H9 (cell line): Measurements from ENCODE around the gene CTSH. TPM values are rescaled to one million over a fixed set of nuclear protein-coding genes. Genes with fewer than 3 reads are reported as not detected.

Experiments used
- DNase-seq: peaks from one replicate; pipeline ENCODE4 v3.0.0-alpha.2; 2017
- H2AFZ ChIP-seq: one replicate; pipeline ENCODE4 v1.6.1; 2013; ENCODE audit warnings: mild to moderate bottlenecking, low read length, control low read depth, moderate library complexity
- H2AK5ac ChIP-seq: 2 replicates; pipeline ENCODE4 v1.6.1; 2013; ENCODE audit warnings: low read length, control low read depth, mixed read lengths; ENCODE audit not compliant: insufficient read length
- H2BK120ac ChIP-seq: one replicate; pipeline ENCODE4 v1.6.1; 2013; ENCODE audit warnings: low read depth, mild to moderate bottlenecking, low read length, control low read depth, inconsistent platforms; ENCODE audit not compliant: poor library complexity, severe bottlenecking
- H2BK12ac ChIP-seq: 2 replicates; pipeline ENCODE4 v1.6.1; 2013; ENCODE audit warnings: low read length, control low read depth, mixed read lengths, low read depth; ENCODE audit not compliant: insufficient read length
- H2BK15ac ChIP-seq: 2 replicates; pipeline ENCODE4 v1.6.1; 2013; ENCODE audit warnings: low read depth, low read length, control low read depth
- H2BK20ac ChIP-seq: one replicate; pipeline ENCODE4 v1.6.1; 2013; ENCODE audit warnings: low read depth, mild to moderate bottlenecking, low read length, control low read depth, inconsistent platforms; ENCODE audit not compliant: poor library complexity, severe bottlenecking
- H2BK5ac ChIP-seq: 2 replicates; pipeline ENCODE4 v1.6.1; 2013; ENCODE audit warnings: low read length, control low read depth, mixed read lengths; ENCODE audit not compliant: insufficient read length
- H3K14ac ChIP-seq: 2 replicates; pipeline ENCODE4 v1.6.1; 2013; ENCODE audit warnings: low read length, control low read depth; ENCODE audit not compliant: insufficient read depth
- H3K18ac ChIP-seq: 2 replicates; pipeline ENCODE4 v1.6.1; 2013; ENCODE audit warnings: low read depth, mild to moderate bottlenecking, mixed read lengths, low read length, control low read depth; ENCODE audit not compliant: insufficient read length
- H3K23ac ChIP-seq: 2 replicates; pipeline ENCODE4 v1.6.1; 2013; ENCODE audit warnings: low read length, control low read depth, mixed read lengths, low read depth; ENCODE audit not compliant: insufficient read length
- H3K23me2 ChIP-seq: 2 replicates; pipeline ENCODE4 v1.6.1; 2013; ENCODE audit warnings: low read depth, mild to moderate bottlenecking, mixed read lengths, low read length, control low read depth; ENCODE audit not compliant: insufficient read length, poor library complexity, severe bottlenecking
- H3K27ac ChIP-seq: 2 replicates; pipeline ENCODE4 v1.5.1; 2013; ENCODE audit warnings: low read length, control low read depth, mixed read lengths, low read depth; ENCODE audit not compliant: insufficient read length
- H3K27me3 ChIP-seq: 2 replicates; pipeline ENCODE4 v1.6.1; 2013; ENCODE audit warnings: low read length, control low read depth, inconsistent platforms; ENCODE audit not compliant: insufficient read depth
- H3K4ac ChIP-seq: 2 replicates; pipeline ENCODE4 v1.6.1; 2013; ENCODE audit warnings: low read depth, mild to moderate bottlenecking, control low read depth, inconsistent platforms, low read length, moderate library complexity
- H3K4me1 ChIP-seq: 2 replicates; pipeline ENCODE4 v1.6.1; 2013; ENCODE audit warnings: low read length, control low read depth, inconsistent platforms; ENCODE audit not compliant: insufficient read depth
- H3K4me2 ChIP-seq: 2 replicates; pipeline ENCODE4 v1.6.1; 2013; ENCODE audit warnings: low read length, control low read depth, mixed read lengths; ENCODE audit not compliant: insufficient read length, insufficient read depth
- H3K56ac ChIP-seq: 2 replicates; pipeline ENCODE4 v1.6.1; 2013; ENCODE audit warnings: low read depth, mild to moderate bottlenecking, mixed read lengths, low read length, control low read depth; ENCODE audit not compliant: insufficient read length
- H3K79me1 ChIP-seq: 2 replicates; pipeline ENCODE4 v1.6.1; 2013; ENCODE audit warnings: low read depth, mild to moderate bottlenecking, moderate library complexity, low read length, control low read depth, inconsistent platforms; ENCODE audit not compliant: insufficient read depth, poor library complexity, severe bottlenecking
- H3K79me2 ChIP-seq: 2 replicates; pipeline ENCODE4 v1.6.1; 2013; ENCODE audit warnings: low read length, control low read depth, inconsistent platforms; ENCODE audit not compliant: insufficient read depth
- H3K9ac ChIP-seq: 2 replicates; pipeline ENCODE4 v1.6.1; 2013; ENCODE audit warnings: low read length, control low read depth, mixed read lengths; ENCODE audit not compliant: insufficient read length; ENCODE audit errors: extremely low read depth
- H3K9me3 ChIP-seq: one replicate; pipeline ENCODE4 v1.6.1; 2013; ENCODE audit warnings: low read depth, low read length, inconsistent platforms; ENCODE audit not compliant: control insufficient read depth
- H3T11ph ChIP-seq: one replicate; pipeline ENCODE4 v1.6.1; 2013; ENCODE audit warnings: mild to moderate bottlenecking, low read length, control low read depth, inconsistent platforms
- H4K20me1 ChIP-seq: one replicate; pipeline ENCODE4 v1.6.1; 2013; ENCODE audit not compliant: control insufficient read depth, insufficient read length, insufficient read depth
- H4K5ac ChIP-seq: 2 replicates; pipeline ENCODE4 v1.6.1; 2013; ENCODE audit warnings: low read depth, mild to moderate bottlenecking, mixed read lengths, low read length, control low read depth; ENCODE audit not compliant: insufficient read length
- H4K8ac ChIP-seq: replicated peaks from 2 replicates; pipeline ENCODE4 v1.6.1; 2013; ENCODE audit warnings: low read length, control low read depth, mixed read lengths, low read depth; ENCODE audit not compliant: insufficient read length
- H4K91ac ChIP-seq: 2 replicates; pipeline ENCODE4 v1.6.1; 2013; ENCODE audit warnings: low read depth, mild to moderate bottlenecking, moderate library complexity, mixed read lengths, low read length, control low read depth; ENCODE audit not compliant: insufficient read length
- H3K27ac Mint-ChIP-seq, 3 experiments: 2 replicates in 2 of 3; 3 replicates in 1 of 3; pipeline ENCODE4 v1.8.0; 2020 to 2021; ENCODE audit warnings: mixed read lengths in 3 of 3, mild to moderate bottlenecking in 1 of 3, moderate library complexity in 1 of 3
- H3K27me3 Mint-ChIP-seq: 2 replicates; pipeline ENCODE4 v1.8.0; 2021; ENCODE audit warnings: low read depth, mild to moderate bottlenecking, moderate library complexity, mixed read lengths
- H3K36me3 Mint-ChIP-seq, 3 experiments: 2 replicates in 2 of 3; 3 replicates in 1 of 3; pipeline ENCODE4 v1.8.0; 2020 to 2021; ENCODE audit warnings: low read depth in 3 of 3, mixed read lengths in 3 of 3; ENCODE audit not compliant: insufficient read depth in 1 of 3
- H3K4me1 Mint-ChIP-seq, 2 experiments: 2 replicates each; pipeline ENCODE4 v1.8.0; 2020; ENCODE audit warnings: mixed read lengths in 2 of 2
- H3K4me3 Mint-ChIP-seq, 2 experiments: 2 replicates in 1 of 2; 3 replicates in 1 of 2; pipeline ENCODE4 v1.8.0; 2020 to 2021; ENCODE audit warnings: mild to moderate bottlenecking in 2 of 2, mixed read lengths in 2 of 2, moderate library complexity in 1 of 2
- H3K9me3 Mint-ChIP-seq, 2 experiments: 2 replicates in 1 of 2; 3 replicates in 1 of 2; pipeline ENCODE4 v1.8.0; 2020; ENCODE audit warnings: mild to moderate bottlenecking in 2 of 2, mixed read lengths in 2 of 2, moderate library complexity in 1 of 2
- CTCF ChIP-seq: fragments of 200-600 bp; sonication (generic); conservative IDR thresholded peaks from 3 replicates; pipeline ENCODE4 v1.8.0; 2021; ENCODE audit warnings: antibody characterized with exemption, mild to moderate bottlenecking
- WGBS: extraction: QIAGEN DNeasy Blood & Tissue Kit; methylation state at CpG from one replicate; pipeline ENCODE4 v1.1.7; 2013; ENCODE audit warnings: missing lambda C conversion rate, low lambda C conversion rate, mixed read lengths; ENCODE audit not compliant: insufficient read length; ENCODE audit errors: extremely low coverage; 5-methylcytosine and 5-hydroxymethylcytosine counted together
- long read RNA-seq: library from polyadenylated mRNA; unstranded; transcript quantifications from one replicate; pipeline ENCODE4 v2.0.0, GENCODE V29; 2020
- total RNA-seq: library from RNA; stranded (reverse); gene quantifications from 2 replicates; pipeline ENCODE4 v1.2.1, GENCODE V29; 2021

Gene CTSH
- 15.5 and 16.8 TPM in 2 replicates for total RNA-seq
- long read RNA-seq, transcript CTSH-201 (12 exons, 2,190 nt): major isoform, 86 of 103 reads
- long read RNA-seq, partial matches to known transcripts: 0 of 103 reads
- long read RNA-seq, other reads (novel, unspliced or antisense): 17 of 103 reads

- Histone ChIP-seq H3K27ac (no peak within 1 kb of the TSS), H3K18ac (no peak within 1 kb of the TSS), H3K27me3 (no peaks in the 10 kb centered on the region; the same call in 1 of the 2 replicates), H2BK5ac (no peak within 1 kb of the TSS), H3K56ac (no peak within 1 kb of the TSS), H4K5ac (no peak within 1 kb of the TSS), H3K4ac (no peak within 1 kb of the TSS), H2BK15ac (no peak within 1 kb of the TSS), H3K9me3 (no peaks in the 10 kb centered on the region), H4K8ac (no peak within 1 kb of the TSS), H3T11ph (no peak within 1 kb of the TSS), H3K4me2 (peak within 1 kb of the TSS; percentile 57), H3K23ac (no peak within 1 kb of the TSS), H3K9ac (no peak within 1 kb of the TSS), H3K4me1 (peaks cover 4% of the 10 kb centered on the region; the same call in 1 of the 2 replicates), H3K23me2 (peaks cover 8% of the 10 kb centered on the region), H3K14ac (no peak within 1 kb of the TSS; the same call in 1 of the 2 replicates), H2AFZ (no peak within 1 kb of the TSS), H3K79me2 (no peaks in the 10 kb centered on the region), H4K20me1 (no peaks in the 10 kb centered on the region), H2AK5ac (no peak within 1 kb of the TSS), H2BK120ac (no peak within 1 kb of the TSS), H4K91ac (no peak within 1 kb of the TSS), H2BK12ac (no peak within 1 kb of the TSS), H3K79me1 (no peaks in the 10 kb centered on the region), H2BK20ac (no peak within 1 kb of the TSS)
- Mint-ChIP-seq H3K9me3 (no peaks in the 10 kb centered on the region), H3K27me3 (peaks cover 47% of the 10 kb centered on the region), H3K27ac (no peak within 1 kb of the TSS), H3K36me3 (no peaks in the 10 kb centered on the region; a peak in 1 of 7 replicates), H3K4me3 (peak within 1 kb of the TSS; percentile 67 to 82), H3K4me1 (peaks cover 9 to 14% of the 10 kb centered on the region in 2 experiments)
- DNase-seq: peak; percentile 92
- peak; percentile 18; the same call in 1 of the 3 replicates for TF ChIP-seq CTCF
- no CpG with 5 or more reads among the region's 71 CpGs for WGBS
Observed at GRCh38 chr15:78944669-78945407, at the start of gene CTSH. Gene CTSH (minus strand): TSS chr15:78945046. CDS start chr15:78944981, 65 bp downstream.
